ENCODE results near the gene ASMTL.

DNA sequence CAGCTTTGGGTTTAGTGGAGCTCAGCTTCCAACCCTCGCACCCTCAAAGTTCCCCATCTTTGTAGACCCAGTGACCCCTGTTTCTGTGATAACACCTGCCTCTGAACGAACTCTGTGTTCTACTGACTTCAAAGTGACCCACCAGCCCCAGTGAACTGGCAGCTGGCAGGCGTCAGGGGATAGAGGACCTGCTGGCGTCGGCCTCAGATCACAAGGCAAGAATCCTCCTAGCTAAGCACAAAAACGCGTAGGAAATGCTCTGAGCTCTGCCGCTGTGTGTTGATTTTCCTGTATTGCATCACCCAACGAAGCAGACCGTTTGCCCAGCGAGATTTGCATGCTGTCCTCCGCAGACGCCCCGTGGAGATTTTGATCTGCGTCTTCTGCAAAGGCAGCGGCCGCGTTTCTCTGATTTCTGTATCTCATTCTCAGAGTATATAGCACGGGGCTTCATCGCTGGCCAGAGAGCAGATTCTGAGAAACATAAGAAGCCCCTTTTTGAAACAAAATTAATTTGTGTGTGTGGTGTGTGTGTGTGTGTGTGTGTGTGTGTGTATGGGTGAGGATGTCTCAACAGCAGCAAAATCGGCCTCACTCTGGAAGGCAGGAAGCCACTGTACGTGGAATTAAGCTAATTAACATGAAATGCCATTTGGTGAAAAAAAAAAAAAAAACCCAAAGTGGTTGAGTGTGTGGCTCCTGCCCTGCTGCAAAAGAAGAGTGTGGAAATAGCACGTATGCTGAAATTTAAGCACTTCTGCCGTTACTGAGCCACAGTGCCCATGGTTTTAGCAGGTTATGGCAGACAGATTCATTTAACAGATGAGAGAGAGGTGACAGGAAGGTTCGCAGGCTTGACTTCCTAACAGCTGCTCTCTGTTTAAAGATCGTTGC lies 29.2 kb upstream of the ASMTL start:
- TF ChIP-seq EZH2 (IDR thresholded peaks at IDR 0.05; ENCODE audit: low read length): no peak
- TF ChIP-seq, protein P1, sequence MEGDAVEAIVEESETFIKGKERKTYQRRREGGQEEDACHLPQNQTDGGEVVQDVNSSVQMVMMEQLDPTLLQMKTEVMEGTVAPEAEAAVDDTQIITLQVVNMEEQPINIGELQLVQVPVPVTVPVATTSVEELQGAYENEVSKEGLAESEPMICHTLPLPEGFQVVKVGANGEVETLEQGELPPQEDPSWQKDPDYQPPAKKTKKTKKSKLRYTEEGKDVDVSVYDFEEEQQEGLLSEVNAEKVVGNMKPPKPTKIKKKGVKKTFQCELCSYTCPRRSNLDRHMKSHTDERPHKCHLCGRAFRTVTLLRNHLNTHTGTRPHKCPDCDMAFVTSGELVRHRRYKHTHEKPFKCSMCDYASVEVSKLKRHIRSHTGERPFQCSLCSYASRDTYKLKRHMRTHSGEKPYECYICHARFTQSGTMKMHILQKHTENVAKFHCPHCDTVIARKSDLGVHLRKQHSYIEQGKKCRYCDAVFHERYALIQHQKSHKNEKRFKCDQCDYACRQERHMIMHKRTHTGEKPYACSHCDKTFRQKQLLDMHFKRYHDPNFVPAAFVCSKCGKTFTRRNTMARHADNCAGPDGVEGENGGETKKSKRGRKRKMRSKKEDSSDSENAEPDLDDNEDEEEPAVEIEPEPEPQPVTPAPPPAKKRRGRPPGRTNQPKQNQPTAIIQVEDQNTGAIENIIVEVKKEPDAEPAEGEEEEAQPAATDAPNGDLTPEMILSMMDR (optimal IDR thresholded peaks at IDR 0.05 in 1 of 3, IDR thresholded peaks at IDR 0.05 in 1 of 3, conservative IDR thresholded peaks at IDR 0.05 in 1 of 3; ENCODE audit: extremely low read depth in 1 of 3, insufficient read depth in 2 of 3, low read length in 3 of 3): no peak
